ENCODE results near the gene HAND2.

The HAND2 gene

GRCh38 chr4:173519111-173520101, 10.6 kb downstream of the HAND2 start:
- no peak for DNase-seq

GRCh38 chr4:173518425-173519102, 11.5 kb downstream of the HAND2 start:
- DNase-seq, result no peak

GRCh38 chr4:173517781-173518424, 12.1 kb downstream of the HAND2 start:
- DNase-seq, result no peak

GRCh38 chr4:173516621-173517524, 13.2 kb downstream of the HAND2 start:
- DNase-seq, result no peak

- no peak for DNase-seq
These were observed 14.6 kb downstream of the HAND2 start for GRCh38 chr4:173515458-173515857.

- DNase-seq, result no peak
These were observed 15.3 kb downstream of the HAND2 start for GRCh38 chr4:173514641-173515217.

GRCh38 chr4:173513651-173514050, 16.4 kb downstream of the HAND2 start:
- no peak for DNase-seq

- DNase-seq, result no peak
These were observed 18.2 kb downstream of the HAND2 start for GRCh38 chr4:173511787-173512361.

GRCh38 chr4:173509036-173510001, 20.7 kb downstream of the HAND2 start:
- DNase-seq, result no peak

GRCh38 chr4:173508386-173509035, 21.5 kb downstream of the HAND2 start:
- no peak for DNase-seq

GRCh38 chr4:173507471-173508385, 22.3 kb downstream of the HAND2 start:
- DNase-seq, result no peak

GRCh38 chr4:173506597-173507211, 23.3 kb downstream of the HAND2 start:
- DNase-seq, result no peak

- peak; percentile 35 for DNase-seq
These were observed 24.0 kb downstream of the HAND2 start for GRCh38 chr4:173505924-173506518.

- no peak for DNase-seq
These were observed 25.9 kb downstream of the HAND2 start for GRCh38 chr4:173504181-173504503.

GRCh38 chr4:173503330-173504180, 26.5 kb downstream of the HAND2 start:
- no peak for DNase-seq

- no peak for DNase-seq
These were observed 27.7 kb downstream of the HAND2 start for GRCh38 chr4:173502282-173502681.

GRCh38 chr4:173501592-173502150, 28.4 kb downstream of the HAND2 start:
- DNase-seq, result no peak
